ENCODE results near the gene PLEKHA7. TPM values are rescaled to one million over a fixed set of nuclear protein-coding genes. Genes with fewer than 3 reads are reported as not detected.

Gene PLEKHA7
- total RNA-seq, 1 experiment from 2014 or later = 0.75 TPM

GRCh38 chr11:16738947-16739815, 275.0 kb downstream of the PLEKHA7 start:
- DNase-seq (ENCODE audit: low spot score) = no peak

GRCh38 chr11:16738193-16738946, 275.8 kb downstream of the PLEKHA7 start, which contains the start of gene C11orf58:
TSS of gene C11orf58 (plus strand) at chr11:16738647. CDS start at chr11:16738779, 132 bp downstream.
- DNase-seq (ENCODE audit: low spot score) = peak; percentile 96

- DNase-seq (ENCODE audit: low spot score) = no peak
Observed at GRCh38 chr11:16737818-16738192, 276.4 kb downstream of the PLEKHA7 start.

Other genes starting within 250 kb of the PLEKHA7 start
- gene RPS13, start 63.3 kb upstream of the PLEKHA7 start, total RNA-seq (2014; rRNA removed; shearing (Covaris generic)) = 2,637 and 3,038 TPM in 2 replicates
- gene PIK3C2A, start 193.6 kb upstream of the PLEKHA7 start, total RNA-seq (2014; rRNA removed; shearing (Covaris generic)) = 25.6 and 41.2 TPM in 2 replicates

All from H4 (cell line).